ENCODE measurements around the gene SBF2.

GRCh38 chr11:10326012-10326964 lies 32.3 kb upstream of the SBF2 start:
- TF ChIP-seq EZH2 (IDR thresholded peaks at IDR 0.05; ENCODE audit: borderline replicate concordance, insufficient read depth, low read depth, low read length, poor library complexity, severe bottlenecking) (no peak), CTCF (IDR thresholded peaks at IDR 0.05) (no peak)

All from B cell (primary cell).